ENCODE data around the gene MEGF6. TPM values are rescaled to one million over a fixed set of nuclear protein-coding genes. Genes with fewer than 3 reads are reported as not detected.

The MEGF6 gene
- total and polyA plus RNA-seq, 11 donors = 1.9 to 16.2 (median 5.1) TPM

GRCh38 chr1:3642919-3643675, 31.8 kb upstream of the MEGF6 start:
- 90 to 93% (median 91%) methylated on average over 39 to 42 of the region's 43 CpGs for WGBS, 4 donors
- no peak for TF ChIP-seq POLR2A (IDR thresholded peaks at IDR 0.05)
- no peak for TF ChIP-seq CTCF (IDR thresholded peaks at IDR 0.05)
- intact Hi-C loops (cut with DNase I) = loop anchor here in 1 of 10 donors (10.0 kb wide), 1 partner anchor 82 kb away; no protein-coding TSS in a partner anchor
- Histone ChIP-seq H3K36me3 (peaks cover 0 to 78% (median 54%) of the 10 kb centered on the region in 9 donors), H3K27me3 (no peaks in the 10 kb centered on the region), H3K27ac (no peak overlapping the region), H3K4me3 (no peak overlapping the region), H3K4me1 (no peaks in the 10 kb centered on the region), H3K9me3 (no peaks in the 10 kb centered on the region)
- DNase-seq = no peak
- ATAC-seq = no peak

DNA sequence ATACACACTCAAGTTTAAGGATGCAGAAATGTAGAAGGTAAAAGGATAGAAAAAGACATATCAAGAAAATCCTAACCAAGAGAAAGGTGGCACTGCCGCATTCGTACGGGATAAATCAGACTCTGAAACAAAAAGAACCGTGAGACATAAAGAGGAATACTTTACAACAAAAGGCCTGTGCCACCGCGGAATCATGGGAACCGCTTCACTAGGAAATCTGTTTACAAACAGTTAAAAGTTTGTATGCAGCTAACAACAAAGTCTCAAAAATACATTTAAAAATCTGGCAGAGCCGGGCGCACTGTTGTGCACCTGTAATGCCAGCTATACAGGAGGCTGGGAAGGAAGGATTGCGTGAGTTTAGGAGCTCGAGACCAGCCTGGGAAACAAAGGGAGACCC, 30.5 kb upstream of the MEGF6 start:
- Histone ChIP-seq H3K27ac (no peak overlapping the region), H3K4me3 (no peak overlapping the region), H3K4me1 (no peaks in the 10 kb centered on the region), H3K27me3 (no peaks in the 10 kb centered on the region), H3K9me3 (no peaks in the 10 kb centered on the region), H3K36me3 (peaks cover 0 to 81% (median 55%) of the 10 kb centered on the region in 9 donors)
- WGBS, 4 donors = 94 to 97% (median 96%) methylated on average over 11 of the region's 11 CpGs
- intact Hi-C loops (cut with DNase I) = loop anchor here in 1 of 10 donors (10.0 kb wide), 1 partner anchor 83 kb away; no protein-coding TSS in a partner anchor
- DNase-seq = no peak
- ATAC-seq = no peak
- TF ChIP-seq POLR2A (IDR thresholded peaks at IDR 0.05) (no peak), CTCF (IDR thresholded peaks at IDR 0.05) (no peak)

DNA sequence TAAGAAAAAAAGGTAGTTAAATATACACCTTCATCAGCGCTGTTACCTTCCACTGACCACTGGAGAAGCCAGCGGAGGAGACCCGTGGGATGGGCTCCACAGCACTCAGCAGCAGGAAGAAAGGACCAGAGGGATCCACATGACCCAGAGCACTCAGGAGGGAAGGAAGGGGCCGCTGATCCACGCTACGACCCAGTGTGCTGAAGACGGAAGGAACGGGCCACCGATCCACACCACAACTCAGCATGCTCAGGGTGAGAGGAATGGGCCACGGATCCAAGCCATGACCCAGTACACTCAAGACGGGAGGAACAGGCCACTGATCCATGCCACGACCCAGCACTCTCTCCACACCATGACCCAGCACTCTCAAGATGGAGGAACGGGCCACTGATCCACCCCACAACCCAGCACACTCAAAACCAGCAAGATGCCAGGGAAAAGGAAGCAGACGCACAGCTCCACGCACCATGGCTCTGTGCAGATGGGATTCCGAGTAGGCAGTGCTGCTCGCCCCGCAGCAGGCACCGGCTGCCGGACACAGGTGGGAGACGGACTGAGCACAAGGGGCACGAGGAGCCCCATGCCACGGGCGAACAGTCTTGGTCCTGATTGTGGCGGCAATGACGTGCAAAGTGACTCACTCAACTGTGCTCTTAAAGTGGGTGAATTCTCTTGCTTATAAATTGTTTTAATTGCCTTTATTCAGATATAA, 29.9 kb upstream of the MEGF6 start:
- intact Hi-C loops (cut with DNase I) = loop anchor here in 1 of 10 donors (10.0 kb wide), 1 partner anchor 84 kb away; no protein-coding TSS in a partner anchor
- no peak for DNase-seq
- TF ChIP-seq POLR2A (IDR thresholded peaks at IDR 0.05) (no peak), CTCF (IDR thresholded peaks at IDR 0.05) (no peak)
- H3K27me3 ChIP-seq = no peaks in the 10 kb centered on the region
- H3K4me1 ChIP-seq = no peaks in the 10 kb centered on the region
- H3K27ac ChIP-seq = no peak overlapping the region
- no peak overlapping the region for H3K4me3 ChIP-seq
- peaks cover 0 to 81% (median 55%) of the 10 kb centered on the region in 9 donors for H3K36me3 ChIP-seq
- no peaks in the 10 kb centered on the region for H3K9me3 ChIP-seq
- 94 to 97% (median 95%) methylated on average over 26 of the region's 26 CpGs for WGBS, 4 donors
- ATAC-seq = no peak

All from heart left ventricle (tissue), 16 donors.